Activated CD4-positive, CD25-positive, alpha-beta regulatory T cell treated with anti-CD3 and anti-CD28 coated beads, Interleukin-2, amount 50 U/mL, for 24 hours (primary cell): Measurements from ENCODE around the gene PEMT.
"Not testable (repeated sequence)": the region's sequence is repeated elsewhere in the genome, so short reads cannot be mapped to it uniquely, and the experiment has no call there.

ENCODE experiments used
- ATAC-seq, 2 donors: fragments of 150-1000 bp; cut with Tn5 transposase; one replicate each; pipeline ENCODE4 v1.10.0; 2021; ENCODE audit warnings: mild to moderate bottlenecking in 1 of 2, moderate library complexity in 1 of 2

The PEMT gene

DNA sequence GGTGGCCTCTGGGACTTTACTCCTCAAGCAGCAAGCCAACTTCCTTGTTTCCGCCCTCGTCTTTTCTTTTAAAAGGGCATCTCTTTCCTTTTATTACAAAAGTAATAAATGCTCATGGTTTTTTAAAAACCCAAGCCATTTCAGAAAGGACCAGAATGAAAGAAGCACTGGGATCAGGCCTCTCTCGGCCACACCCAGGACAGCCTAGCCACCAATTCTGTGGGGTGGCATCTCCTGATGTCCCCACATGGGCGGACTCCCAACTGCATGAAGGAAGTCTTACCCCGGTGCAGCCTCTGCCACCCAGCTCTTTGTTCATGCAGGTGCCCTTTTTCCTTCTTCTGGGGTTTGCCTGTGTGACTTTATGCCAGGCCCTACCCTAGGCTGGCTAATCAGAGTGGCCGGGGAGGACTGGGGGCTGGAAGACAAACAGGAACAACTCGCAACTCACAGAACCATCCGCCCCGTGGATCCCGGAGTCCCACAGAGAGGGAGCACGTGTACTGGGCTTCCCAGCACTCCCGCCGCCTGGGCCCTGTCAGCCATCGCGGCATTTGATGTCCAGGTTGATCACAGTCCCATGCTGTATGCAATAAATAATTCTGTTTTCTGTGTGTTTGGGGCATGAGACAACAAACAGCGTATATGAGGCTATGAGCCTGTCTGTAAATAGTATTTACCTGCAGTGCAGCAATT, 92.8 kb downstream of the PEMT start:
- no peak for ATAC-seq

DNA sequence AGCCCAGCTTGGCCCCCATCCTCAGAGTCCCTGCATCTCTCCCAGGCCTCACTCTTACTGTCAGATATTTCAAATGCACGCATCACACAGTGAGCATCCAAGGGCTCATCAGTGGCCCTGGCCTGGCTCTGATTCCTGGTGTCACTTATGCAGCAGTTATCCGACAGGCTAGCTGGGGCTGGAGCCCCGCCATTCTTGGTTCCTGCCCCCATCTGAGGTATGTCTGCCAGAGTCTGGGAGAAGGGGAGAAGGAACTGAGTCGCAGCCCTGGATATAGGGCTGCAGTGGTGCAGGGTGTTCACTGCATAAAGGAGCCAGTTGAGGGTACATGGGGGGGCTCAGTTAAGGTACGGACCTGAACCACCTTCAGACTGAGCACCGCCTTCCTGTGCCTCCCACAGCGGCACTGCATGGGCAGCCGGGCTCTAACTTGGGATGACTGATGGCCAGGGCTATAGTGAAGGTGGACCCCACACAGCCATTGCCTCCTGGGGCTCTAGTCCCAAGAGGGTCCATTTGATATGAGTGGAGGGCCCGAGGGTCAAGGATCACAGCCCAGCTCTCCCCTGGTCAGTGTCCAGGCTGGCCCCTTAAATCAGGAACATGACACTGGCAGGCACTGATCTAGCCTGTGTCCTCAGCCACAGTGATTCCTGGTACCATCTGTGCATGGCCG, 93.5 kb downstream of the PEMT start:
- ATAC-seq = no peak

DNA sequence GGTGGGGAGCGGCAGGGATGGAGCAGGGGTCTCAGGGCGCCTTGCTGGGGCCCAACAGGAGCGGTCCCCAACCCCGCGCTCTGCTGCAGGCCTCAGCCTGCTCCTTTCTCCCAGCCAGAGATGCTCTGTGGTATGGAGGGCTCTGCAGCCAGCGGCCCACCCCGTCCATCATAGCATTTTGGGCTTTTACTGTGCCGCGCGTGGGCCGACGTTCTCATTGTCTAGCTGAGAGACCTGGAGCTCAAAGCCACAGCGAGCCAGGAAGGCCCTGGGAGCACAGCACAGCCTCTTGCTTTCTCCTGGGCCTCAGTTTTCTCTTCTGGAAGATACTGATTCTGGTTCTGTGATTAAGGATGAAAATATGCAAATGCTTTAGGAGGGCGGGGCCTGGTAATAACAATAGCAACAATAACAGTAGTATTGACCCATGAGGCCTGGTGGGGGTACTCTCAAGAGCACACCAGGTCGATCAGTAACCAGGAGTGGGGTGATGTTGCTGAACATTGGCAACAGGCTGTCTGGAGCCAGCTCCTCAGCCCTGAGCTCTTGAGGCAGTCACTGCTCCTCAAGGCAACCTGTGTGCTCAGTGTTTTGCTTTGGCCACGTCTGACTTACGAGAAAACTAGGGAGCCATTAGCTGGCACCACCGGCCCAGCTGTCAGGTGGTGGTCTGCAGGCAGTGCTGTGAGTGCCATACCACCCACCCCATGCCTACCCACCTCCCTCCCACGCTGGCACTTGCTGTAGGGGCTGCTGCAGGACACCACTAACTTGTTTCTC, 94.3 kb downstream of the PEMT start:
- ATAC-seq = no peak

DNA sequence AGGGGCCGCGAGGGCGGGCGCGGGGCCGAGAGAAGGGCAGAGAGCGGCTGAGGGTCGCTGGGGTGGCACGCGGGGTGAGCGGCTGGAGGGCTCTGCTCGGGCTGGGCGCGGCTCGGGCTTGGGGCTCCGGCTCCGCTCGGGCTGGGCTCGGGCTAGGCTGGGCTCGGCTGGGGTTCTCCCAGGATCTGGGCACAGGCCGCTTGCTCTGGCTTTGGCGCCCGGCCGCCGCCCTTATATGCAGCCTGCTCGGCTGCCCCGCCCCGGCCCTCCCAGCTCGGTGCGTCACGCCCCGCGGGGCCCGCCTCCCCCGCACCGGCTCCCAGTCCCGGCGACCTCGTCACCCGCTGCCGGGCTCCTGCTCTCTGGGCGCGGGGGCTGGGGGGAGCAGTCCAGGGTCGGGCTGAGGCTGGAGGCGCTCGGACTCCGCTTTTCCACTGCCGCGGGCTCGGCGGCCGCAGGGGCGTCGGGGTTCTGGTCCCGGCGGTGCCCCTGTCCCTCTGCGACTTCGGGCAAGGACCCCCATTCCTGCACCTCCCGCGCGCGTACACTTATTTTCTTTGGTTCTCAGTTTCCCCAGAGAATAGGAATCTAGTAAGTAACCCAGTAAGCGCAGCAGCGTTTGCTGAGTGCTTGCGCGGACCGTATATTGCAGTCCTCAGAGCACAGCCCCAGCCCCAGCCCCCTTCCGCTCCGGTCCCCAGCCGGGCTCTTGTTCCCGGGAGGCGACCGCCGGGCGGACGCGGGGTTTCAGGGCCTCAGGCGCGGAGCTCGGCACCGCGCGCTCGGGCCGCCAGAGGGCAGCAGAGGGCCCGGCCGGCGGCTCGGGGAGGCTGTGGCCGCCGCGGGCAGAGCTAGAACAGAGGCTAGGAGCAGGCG, 95.1 kb downstream of the PEMT start, which contains the start of gene RASD1:
Gene RASD1 (minus strand): TSS at position 207 of the 876 bp plus-strand sequence. CDS start 214 bp downstream, outside the sequence.
- peak; percentile 86 to 90 for ATAC-seq

DNA sequence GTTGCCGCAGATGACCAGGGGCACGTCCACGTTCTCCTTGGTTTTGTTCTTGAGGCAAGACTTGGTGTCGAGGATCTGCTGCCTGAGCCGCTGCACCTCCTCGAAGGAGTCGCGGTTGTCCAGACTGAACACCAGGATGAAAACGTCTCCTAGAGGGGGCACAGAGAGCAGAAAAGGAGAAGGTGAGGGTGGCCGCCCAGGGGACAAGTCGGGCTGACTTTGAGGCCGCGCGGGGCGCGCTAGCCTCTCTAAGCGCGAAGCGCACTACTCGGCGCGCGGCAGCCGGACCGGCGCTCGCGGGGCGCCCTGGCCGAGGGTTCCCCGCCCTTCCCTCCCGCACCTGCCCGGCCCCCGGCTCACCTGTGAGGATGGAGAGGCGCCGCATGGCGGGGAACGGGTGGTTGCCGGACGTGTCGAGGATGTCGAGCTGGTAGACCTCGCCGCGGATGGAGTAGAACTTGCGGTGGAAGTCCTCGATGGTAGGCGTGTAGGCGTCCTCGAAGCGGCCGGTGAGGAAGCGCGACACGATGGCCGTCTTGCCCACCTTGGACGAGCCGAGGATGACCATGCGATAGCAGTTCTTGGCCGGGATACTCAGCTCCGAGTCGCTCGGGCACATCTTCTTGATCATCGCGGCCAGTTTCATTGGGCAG, 95.8 kb downstream of the PEMT start:
- no peak for ATAC-seq

DNA sequence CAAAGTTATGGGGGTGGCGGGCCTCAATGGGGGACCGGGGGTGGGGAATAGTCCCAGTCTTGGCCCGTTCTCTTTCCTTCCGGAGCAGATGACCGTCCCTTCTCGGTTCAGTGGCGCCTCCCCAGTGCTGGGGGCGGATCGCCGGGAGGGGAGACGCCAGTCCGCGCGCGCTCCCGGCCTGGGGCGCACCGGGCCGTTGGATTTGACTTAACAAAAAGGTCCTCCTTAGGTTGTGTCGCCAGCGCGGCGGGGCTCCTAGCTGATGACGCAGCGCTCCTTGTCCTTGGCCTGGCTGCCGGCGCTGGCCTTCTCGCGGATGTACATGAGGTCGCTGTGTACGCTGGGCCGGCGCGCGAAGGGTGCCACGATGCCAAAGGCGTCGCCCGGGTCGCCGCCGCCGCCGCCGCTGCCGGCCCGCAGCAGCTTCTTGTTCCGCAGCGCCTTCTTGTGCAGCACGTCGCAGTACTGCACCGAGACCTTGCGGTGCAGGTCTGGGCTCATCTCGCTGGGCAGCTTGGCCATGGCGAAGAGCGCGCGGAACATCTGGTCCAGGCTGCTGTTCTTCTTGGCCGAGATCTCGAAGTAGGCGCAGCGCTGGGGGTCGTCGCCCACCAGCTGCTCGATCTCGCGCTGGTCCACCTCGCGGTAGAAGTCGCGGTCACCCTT, 96.5 kb downstream of the PEMT start:
- no peak for ATAC-seq

DNA sequence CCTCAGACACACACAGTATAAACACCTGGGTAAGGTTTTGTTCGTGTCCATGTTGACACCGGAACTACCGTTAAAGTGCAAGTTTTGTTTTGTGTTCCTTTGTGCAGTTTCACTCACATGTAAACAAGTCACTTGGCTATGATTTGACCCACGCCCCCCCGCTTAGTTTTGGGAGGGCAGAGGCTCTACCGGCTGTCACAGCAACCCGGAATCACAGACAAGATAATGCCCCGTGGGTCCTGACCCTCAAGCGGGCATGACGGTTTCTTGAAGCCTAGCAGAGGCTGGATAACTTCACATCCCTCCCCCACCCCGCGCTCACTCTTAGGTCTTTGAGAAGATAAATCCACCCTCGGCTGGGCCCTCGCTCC, 97.0 kb downstream of the PEMT start:
- ATAC-seq = no peak

DNA sequence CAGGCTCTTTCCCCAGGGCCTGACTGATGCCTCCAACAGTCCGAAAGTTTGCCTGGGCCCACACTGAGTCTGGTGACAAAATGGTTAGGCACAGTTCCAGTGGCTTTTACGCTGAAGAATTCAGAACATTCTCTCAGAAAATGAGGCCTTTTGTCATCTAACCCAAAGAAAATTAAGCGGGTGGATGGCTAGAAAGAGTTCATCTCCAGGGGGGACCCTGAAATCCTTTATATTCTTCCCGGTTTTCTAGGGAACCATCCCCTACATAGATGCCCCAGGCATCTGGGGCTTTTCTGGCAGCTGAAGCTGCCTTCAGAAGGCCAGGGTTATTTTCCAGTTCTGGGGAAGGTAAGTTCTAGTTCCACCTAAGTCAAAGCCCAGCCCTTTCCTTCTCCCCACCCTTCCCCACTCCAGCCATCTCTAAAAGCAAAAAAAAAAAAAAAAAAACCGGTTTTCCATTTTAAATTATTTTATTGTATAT, 97.5 kb downstream of the PEMT start:
- no peak for ATAC-seq

DNA sequence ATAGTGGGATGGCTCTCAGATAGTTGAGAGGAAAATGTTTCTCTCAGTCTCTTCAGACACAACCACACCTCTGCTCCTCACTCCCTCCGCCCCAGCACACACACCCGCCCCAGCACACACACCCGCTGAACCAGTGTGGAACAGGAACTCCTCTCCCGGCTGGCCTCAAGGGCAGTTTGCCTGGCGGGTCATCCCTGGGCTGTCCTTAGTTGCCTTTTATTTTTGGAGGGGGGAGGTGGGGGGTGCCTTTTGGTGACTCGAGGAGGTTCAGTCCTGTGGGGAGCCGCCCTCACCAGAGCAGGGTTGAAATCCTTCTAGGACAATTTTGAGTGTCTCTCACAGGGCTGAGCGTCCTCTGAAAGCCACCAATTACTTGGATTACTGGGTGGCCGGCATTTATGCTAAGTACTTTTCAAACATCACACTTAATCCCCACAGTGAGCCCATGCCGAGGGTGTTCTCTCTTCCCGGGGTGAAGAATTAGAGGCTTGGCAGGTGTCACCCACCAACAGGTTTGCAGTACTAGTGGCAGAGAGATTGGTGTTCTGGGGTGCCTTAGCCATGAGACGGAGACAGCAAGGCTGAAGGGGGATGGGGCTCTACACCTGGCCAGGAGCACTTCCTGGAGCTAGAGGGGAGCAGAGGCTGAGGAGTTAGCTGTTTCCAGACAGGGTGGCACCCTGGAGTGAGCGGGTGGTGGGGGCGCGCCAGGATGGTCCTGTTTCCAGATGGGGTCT, 98.1 kb downstream of the PEMT start:
- ATAC-seq = no peak

DNA sequence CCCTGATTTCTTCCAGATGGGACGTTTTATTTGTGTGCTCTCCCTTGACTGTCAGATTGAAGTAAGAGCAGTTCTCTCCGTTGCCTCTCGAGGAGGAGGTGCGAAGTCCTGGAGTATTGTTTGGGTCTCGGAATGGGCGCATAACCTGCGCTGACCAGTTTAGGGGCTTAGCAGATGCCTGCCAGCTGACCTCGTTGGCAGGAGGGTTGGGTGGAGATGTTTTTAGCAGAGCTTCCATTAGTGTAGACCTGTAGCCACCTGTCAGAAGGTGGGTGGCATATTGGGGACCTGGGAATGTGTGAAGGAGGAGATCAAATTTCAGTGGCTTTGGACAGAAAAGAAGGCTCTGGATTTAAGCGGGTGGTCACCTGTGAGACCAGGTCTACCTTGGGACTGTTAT, 98.9 kb downstream of the PEMT start:
- ATAC-seq = no peak

DNA sequence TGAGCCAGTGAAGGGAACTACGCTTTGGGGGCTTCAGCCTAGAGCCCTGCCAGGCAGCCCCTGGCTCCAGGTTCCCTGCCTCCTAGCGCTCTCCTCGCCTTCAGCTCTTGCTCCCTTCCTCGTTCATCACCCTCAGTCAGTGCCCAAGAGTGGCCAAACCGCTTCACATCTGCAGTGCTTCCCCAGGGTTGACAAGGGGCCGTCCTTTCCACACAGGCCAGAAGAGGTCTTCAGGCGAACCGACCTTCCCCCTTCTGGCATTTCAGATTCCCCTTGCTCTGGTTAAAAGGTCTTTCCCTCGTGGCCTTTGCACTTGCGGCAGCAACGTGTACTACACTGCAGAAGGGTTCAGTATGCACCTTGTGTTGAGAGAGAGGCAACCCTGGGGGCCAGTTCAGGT, 99.4 kb downstream of the PEMT start:
- ATAC-seq = no peak

DNA sequence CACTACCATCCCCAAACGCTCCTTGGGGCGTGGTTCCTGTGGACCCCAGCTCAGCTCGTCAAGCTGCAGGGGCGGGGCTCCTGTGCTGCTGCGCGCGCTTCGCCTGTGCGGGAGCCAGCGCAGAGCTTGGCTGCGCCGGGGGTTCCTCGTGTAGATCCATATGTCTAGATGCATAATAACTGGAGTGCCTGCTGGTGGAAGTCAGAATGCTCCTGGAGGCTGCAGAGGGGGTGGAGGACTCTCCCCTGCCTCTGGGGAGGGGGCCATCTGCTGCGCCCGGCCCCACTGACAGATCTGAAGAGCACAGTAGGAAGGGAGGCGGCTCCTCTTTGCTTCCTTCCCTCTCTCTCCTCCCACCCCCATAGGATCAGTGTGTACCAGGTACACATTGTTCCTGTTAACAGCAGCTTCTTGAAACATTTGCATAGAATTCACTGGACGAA, 99.9 kb downstream of the PEMT start:
- no peak for ATAC-seq

DNA sequence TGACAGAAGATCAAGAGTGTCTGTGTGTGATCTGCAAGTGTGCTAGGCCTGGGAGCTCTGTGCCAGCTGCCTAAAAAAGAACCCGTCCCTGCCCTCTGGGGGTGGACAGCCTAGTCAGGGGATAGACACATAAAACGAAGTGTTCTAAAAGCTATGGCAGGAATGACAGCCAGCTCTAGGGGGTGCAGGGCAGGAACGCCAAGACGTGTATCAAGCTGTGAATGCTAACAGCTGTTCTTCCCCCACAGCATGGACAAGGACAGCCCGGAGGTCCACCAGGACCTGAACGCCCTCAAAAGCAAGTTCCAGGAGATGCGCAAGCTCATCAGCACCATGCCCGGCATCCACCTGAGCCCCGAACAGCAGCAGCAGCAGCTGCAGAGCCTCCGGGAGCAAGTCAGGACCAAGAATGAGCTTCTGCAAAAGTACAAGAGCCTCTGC, 100.5 kb downstream of the PEMT start:
- no peak for ATAC-seq

DNA sequence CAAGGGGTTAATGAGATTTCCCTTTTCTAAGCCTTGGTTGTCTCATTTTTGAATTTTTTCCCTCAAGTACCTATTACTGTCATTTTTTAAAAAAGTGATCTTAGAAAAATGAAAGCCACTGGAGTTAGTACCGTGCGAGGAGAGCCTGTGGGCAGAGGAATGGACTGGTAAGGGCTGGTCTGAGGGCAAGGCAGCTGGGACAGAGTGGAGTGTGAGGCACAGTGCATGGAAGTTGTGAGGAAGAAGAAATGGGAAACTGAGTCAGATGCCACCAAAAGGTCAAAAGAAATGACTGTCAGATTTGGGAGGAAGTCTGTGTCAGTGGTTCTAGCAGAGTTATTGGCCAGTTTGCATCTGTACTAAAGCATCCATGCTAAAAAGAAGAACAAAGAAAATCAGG, 103.5 kb downstream of the PEMT start:
- no peak for ATAC-seq

DNA sequence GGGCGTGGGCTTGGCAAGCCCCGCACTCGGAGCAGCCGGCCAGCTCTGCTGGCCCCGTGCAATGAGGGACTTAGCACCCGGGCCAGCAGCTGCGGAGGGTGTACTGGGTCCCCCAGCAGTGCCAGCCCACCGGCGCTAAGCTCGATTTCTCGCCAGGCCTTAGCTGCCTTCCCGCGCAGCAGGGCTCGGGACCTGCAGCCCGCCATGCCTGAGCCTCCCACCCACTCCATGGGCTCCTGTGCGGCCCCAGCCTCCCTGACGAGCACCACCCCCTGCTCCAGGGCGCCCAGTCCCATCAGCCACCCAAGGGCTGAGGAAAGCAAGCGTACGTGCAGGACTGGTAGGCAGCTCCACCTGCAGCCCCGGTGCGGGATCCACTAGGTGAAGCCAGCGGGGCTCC, 105.1 kb downstream of the PEMT start:
- not testable (repeated sequence) for ATAC-seq

DNA sequence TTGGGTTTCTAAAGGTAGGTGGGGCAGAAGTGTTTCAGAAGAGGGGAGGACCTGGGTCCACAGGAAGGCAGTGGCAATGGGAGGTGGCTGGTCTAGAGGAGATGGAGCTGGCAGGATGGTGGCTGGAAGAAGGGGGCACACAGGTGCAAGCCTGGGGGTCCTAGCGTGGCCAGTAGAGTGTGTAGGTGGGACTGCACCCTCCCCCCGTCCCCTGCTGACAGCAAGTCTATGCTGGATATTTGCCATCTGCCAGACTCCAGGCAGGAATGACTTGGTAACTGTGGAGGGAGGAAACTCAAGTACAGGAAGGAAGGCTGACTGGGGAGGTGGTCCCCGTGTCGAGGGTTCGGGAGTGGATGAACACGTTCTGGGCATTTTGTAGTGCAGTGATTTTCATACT, 106.1 kb downstream of the PEMT start:
- no peak for ATAC-seq

DNA sequence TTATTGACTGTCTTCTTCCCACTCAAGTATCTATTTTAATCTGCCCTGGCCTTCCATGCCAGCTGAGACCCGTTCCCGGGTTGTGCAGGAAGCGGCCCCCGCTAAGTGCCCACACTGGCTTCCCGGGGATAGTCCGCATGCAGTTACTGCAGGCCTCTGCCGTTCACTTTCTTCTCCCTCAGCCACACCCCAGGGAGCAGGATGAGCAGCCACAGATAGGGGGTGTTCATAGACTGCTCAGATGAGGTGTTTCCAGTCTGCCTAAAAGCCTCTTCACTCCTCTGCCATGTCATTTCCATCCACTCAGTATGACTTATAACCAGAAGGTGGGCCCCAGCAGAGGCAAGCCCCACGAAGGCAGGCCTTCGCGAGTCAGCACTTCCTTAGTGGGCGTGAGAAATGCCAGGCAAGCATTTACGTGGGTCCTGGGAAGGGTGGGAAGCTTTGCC, 107.0 kb downstream of the PEMT start:
- ATAC-seq = peak; percentile 95 to 96

DNA sequence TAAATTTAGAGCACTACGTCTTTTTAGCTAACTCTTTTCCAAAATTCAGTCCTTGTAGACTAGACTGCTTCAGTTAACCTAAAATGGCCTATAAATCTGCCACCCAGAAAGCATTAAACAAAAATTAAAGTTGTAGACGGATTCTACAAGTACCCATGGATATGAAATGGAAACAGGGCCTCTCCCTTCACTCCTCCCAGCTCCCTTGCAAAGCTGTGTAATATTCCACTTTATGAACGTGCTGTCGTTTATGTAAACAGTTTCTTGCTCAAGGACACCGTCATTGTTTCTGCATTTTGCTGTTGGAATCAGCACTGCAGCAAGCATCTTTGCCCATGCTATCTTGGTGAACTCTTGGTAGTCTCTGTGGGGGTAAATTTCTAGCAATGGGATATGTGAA, 109.6 kb downstream of the PEMT start:
- no peak for ATAC-seq

DNA sequence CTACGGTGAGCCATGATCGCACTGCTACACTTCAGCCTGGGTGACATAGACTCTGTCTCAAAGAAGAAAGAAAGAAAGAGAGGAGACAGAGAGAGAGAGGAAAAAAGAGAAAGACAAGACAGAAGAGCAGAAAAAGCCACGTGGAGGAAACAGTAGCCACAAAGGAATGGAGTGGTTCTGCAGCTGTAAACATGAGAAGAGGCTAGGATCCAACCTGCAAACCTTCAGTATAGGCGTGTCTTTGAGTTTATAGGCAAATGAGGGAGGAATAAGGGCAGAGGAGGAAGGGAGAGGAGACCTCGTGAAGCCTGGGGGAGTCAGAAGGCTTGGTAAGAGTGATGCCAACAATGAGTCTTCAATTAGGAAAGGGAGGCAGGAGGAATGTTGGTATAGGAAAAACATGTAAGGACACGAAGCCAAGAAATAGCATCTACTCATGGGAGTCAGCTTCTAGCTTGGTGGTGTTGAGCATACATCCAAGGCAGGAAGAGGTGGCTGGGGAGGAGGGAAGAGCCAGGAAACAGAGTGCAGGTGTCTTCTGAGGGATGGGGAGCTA, 110.8 kb downstream of the PEMT start:
- no peak for ATAC-seq

DNA sequence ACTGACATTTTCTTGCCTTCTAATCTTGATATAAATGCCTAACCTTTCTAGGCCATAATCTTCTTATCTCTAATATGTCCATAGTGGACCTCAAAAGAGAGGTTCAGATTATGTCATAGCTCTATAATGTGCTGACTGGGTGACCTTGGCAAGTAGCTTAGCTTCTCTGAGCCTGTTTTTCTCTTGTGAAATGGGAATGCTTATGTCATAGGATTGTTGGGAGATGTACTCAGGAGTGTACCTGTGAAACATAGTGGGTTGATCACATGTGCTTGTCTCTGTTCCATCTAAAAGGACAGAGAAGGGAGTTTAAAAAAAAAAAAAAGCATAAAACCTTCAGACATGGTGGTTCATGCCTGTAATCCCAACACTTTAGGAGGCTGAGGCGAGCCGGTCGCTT, 112.3 kb downstream of the PEMT start:
- ATAC-seq = no peak
